D721Med (cell line): Measurements from ENCODE around the gene CWC27.

Experiments used
- DNase-seq: peaks from one replicate; pipeline ENCODE4 v3.0.0; 2011; ENCODE audit warnings: low spot score; ENCODE audit not compliant: insufficient read length
- FAIRE-seq: peaks from 2 replicates; lab custom pipeline; 2011; peaks lifted over from hg19 to GRCh38; lab: Jason Lieb, UNC
- CTCF ChIP-seq: IDR thresholded peaks from 2 replicates; pipeline ENCODE4 v1.5.1; 2012; ENCODE audit warnings: mild to moderate bottlenecking, control low read depth; ENCODE audit not compliant: insufficient read depth; ENCODE audit errors: missing control alignments

CWC27 gene

GRCh38 chr5:64749385-64749784 lies 19.3 kb upstream of the CWC27 start:
- TF ChIP-seq CTCF = no peak
- no peak for DNase-seq
- FAIRE-seq = no peak

GRCh38 chr5:64754066-64754465 lies 14.7 kb upstream of the CWC27 start:
- DNase-seq (no peak), FAIRE-seq (no peak)
- no peak for TF ChIP-seq CTCF

- no peak for FAIRE-seq
- DNase-seq = no peak
- no peak for TF ChIP-seq CTCF
Observed at GRCh38 chr5:64758901-64759300, 9.8 kb upstream of the CWC27 start.

- FAIRE-seq (no peak), DNase-seq (no peak)
- no peak for TF ChIP-seq CTCF
Observed at GRCh38 chr5:64759960-64760660, 8.6 kb upstream of the CWC27 start.

GRCh38 chr5:64763948-64764503 lies 4.7 kb upstream of the CWC27 start:
- FAIRE-seq (no peak), DNase-seq (no peak)
- TF ChIP-seq CTCF = no peak

GRCh38 chr5:64765804-64766504 lies 2.8 kb upstream of the CWC27 start:
- DNase-seq (no peak), FAIRE-seq (no peak)
- no peak for TF ChIP-seq CTCF

- no peak for FAIRE-seq
- DNase-seq = no peak
- TF ChIP-seq CTCF = no peak
Observed at GRCh38 chr5:64766941-64767340, 1.8 kb upstream of the CWC27 start.
